Activated T-helper 1 cell treated with anti-CD3 and anti-CD28 coated beads, Interleukin-2, amount 50 U/mL, for 16 hours (primary cell): ENCODE data around the gene SRA1.

ENCODE experiments used
- DNase-seq, 2 donors: peaks; one replicate each; pipeline ENCODE4 v3.0.0-alpha.2; 2020; ENCODE audit warnings: low read depth in 1 of 2, low spot score in 1 of 2

The SRA1 gene

DNA sequence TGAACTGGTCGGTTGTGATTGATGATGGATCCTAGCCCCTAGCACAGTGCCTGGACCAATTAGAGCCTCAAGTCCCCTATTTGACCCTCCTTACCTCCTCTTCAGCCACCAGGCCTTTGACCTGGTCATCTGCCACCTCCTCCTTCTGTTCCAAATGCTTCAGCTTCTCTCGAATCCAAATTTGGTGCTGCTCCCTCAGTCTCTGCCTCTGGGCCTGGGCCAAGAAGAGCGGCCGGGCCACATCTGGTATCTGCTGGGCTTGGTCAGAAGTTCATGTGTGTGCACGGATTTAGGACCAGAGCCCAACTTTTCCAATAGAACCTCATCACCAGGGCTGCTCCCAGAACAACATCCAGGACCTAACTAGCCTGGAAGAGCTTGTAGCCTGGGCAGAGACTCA lies 13.8 kb upstream of the SRA1 start:
- no peak for DNase-seq

DNA sequence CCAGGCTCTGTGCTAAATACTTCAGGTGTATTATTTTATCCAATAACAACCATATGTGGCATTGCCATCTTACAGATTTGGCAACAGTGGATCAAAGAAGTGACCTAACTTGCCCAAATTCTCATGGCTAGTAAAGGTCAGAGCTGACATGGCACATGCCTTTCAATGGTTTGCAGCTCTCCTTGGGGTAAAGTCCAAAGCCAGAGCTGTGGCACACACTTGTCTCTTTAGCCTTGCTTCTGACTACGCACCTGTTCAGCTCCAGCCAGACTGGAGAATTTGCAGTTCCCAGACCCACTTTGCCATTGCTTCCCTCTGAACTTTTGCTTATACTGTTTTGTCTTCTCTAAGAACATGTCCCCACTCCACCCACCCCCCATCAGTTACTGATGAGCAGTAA lies 13.2 kb upstream of the SRA1 start:
- DNase-seq: no peak

DNA sequence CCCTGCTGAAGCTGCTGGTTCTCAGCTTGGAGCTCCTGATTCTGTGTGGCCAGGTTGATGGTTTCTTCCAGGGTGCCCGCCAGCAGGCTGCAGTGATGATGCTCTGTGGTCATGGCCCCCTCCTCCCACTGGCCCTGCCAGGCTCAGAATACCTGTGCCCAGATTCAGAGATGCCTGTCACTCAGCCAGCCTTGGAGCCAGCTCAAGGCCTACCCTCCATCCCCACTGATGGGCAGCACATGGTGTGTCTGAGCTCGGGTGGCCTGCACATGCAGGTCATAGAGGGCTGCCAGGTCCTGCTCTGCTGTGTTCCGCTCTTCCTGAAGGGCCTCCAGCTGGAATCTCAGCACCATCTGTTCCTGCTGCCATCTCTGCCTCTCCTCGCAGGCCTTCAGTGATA lies 12.8 kb upstream of the SRA1 start:
- DNase-seq: no peak

DNA sequence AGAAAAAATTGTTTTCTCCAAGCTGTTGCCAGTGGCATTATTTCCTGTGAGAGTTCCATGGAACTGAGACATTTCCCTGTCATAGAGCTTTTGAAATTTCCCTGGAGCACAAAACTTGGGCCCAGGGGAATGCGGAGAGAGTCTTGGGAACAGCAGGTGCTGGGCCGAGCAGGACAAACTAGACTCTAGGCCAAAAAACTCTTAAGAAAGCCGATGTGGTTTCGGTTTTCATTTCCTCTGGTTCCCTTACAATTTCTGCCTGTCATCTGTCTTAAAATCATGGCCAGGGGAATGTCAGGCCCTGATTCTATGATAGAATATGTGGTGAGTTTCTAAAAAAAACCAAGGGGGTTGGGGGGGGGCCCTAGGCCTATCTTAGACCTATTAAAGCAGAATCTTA lies 11.9 kb upstream of the SRA1 start:
- DNase-seq: no peak

DNA sequence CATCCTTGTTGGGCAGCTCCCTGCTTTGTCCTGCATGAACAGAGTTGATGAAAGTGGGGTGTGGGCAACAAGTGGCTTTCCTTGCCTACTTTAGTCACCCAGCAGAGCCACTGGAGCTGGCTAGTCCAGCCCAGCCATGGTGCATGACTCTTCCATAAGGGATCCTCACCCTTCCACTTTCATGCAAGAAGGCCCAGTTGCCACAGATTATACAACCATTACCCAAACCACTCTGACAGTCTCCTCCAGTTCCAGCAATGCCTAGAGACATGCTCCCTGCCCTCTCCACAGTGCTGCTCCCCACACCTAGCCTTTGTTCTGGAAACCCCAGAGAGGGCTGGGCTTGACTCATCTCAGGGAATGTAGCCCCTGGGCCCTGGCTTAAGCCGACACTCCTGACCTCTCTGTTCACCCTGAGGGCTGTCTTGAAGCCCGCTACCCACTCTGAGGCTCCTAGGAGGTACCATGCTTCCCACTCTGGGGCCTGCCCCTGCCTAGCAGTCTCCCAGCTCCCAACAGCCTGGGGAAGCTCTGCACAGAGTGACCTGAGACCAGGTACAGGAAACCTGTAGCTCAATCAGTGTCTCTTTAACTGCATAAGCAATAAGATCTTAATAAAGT lies 11.3 kb upstream of the SRA1 start:
- DNase-seq: no peak

DNA sequence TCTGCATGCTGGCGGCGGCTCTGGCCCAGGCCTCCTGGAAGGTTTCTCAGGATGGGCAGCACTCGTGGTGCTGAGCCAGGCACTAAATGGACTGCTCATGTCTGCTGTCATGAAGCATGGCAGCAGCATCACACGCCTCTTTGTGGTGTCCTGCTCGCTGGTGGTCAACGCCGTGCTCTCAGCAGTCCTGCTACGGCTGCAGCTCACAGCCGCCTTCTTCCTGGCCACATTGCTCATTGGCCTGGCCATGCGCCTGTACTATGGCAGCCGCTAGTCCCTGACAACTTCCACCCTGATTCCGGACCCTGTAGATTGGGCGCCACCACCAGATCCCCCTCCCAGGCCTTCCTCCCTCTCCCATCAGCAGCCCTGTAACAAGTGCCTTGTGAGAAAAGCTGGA lies 10.6 kb upstream of the SRA1 start:
- DNase-seq: no peak

DNA sequence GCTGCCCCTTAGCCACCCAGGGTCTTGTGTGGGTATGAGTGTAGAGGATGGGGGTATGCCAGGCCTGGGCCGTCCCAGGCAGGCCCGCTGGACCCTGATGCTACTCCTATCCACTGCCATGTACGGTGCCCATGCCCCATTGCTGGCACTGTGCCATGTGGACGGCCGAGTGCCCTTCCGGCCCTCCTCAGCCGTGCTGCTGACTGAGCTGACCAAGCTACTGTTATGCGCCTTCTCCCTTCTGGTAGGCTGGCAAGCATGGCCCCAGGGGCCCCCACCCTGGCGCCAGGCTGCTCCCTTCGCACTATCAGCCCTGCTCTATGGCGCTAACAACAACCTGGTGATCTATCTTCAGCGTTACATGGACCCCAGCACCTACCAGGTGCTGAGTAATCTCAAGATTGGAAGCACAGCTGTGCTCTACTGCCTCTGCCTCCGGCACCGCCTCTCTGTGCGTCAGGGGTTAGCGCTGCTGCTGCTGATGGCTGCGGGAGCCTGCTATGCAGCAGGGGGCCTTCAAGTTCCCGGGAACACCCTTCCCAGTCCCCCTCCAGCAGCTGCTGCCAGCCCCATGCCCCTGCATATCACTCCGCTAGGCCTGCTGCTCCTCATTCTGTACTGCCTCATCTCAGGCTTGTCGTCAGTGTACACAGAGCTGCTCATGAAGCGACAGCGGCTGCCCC lies 10.0 kb upstream of the SRA1 start:
- DNase-seq: no peak

DNA sequence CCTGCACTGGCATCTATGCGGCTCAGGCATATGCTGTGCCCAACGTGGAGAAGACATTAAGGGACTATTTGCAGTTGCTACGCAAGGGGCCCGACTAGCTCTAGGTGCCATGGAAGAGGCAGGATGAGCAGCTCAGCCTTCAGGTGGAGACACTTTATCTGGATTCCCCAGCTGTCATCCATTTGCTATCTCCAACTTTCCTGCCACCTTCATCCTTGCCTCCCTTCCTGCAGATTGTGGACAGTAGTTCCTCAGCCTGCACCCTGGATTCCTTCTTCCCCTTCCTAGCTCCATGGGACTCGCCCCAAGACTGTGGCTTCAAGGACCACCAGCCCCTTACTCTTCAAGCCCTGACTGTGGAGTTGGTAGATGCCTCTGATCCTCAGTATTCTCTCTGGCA lies 9.4 kb upstream of the SRA1 start:
- DNase-seq: no peak

DNA sequence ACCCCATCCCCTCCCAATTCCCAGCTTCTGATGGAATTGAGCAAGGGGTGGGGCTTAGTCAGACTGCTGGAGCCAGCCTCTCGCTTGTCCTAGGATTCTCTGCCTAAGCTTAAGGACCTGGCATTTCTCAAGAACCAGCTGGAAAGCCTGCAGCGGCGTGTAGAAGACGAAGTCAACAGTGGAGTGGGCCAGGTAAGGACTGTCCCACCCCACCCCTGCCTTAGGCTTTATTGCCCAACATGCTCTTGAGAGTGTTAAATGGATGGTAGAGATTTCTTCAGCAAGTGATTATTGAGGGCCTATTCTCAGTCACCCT lies 8.5 kb upstream of the SRA1 start:
- no peak for DNase-seq

DNA sequence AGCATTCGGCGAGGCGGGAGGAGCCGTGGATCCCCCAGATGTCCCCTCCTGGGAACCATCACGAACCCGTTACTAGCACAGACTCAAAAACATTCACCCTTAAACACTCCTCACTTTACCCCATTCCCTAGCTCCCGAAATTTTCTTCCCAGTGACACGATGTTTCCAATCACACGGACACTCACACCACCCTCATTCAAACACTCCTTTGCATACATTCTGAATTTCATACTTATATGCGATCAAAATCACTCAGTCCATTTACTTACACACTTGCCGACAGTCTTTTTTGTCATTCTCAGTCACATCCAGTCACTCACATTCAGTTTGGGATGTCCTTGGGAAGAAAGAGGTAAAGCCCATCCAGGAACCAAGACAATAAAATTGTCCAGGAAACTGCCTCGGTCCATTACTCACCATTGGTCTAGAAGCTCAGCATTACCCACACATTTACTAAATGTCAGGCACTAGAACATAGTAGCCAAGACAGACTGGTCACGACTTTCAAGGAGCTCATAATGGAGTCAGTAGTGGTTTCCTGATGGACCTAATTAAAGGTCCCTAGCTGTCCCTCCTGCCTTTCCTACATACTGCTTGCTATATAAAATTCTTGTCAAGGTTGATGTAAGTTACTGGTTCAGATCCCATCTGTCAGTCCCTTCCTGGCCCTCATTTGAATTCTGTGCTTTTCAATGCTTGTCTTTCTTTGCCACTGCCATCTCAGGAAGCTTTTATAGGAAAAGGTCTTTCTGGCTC lies 7.9 kb upstream of the SRA1 start:
- DNase-seq: no peak

DNA sequence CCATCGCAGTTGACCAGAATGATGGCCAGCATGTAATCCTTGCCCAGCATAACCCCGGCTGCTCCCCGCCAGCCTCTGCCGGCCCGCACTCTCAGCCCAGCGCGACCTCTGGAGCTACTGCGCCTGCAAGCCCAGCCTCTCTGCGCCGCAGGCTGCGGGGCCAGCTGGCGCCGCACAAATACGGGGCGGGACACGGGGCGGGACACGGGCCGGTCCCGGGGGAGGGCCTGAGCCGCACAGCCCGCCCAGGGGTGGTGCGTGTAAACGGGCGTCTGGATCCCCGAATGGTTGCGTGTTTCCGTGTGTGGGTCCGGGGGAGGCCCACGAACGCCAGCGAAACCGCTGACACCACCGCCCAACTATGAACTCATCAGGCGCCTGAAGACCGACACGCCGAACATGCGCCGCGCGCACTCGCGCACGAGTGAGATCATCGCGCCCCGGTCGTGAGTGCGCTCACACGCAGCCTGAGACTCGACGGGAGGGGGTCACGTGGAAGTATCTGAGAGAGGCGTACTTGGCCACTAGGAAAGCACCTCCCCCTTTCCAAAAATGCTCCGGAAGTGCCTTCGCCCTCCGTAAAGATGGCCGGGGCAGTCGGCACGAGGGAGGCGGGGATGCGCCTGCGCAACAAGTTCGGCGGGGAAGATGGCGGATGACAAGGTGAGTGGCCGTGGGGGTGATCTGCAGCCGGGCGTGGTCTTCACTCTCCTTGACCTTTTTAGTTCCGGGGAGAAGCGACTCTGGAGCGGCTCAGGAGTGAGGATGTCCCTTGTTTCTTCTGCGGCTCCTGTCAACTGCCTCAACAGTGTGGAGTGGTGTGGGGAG lies 7.1 kb upstream of the SRA1 start, which contains the start of the genes APBB3 and SLC35A4:
Gene APBB3 (minus strand): TSS at position 403 of the 828 bp plus-strand sequence. CDS start 353 bp downstream, at position 50.
Gene SLC35A4 (plus strand): TSS at position 633 of the 828 bp plus-strand sequence. CDS start 2,342 bp downstream, outside the sequence.
- DNase-seq: peak; percentile 90 to 95

DNA sequence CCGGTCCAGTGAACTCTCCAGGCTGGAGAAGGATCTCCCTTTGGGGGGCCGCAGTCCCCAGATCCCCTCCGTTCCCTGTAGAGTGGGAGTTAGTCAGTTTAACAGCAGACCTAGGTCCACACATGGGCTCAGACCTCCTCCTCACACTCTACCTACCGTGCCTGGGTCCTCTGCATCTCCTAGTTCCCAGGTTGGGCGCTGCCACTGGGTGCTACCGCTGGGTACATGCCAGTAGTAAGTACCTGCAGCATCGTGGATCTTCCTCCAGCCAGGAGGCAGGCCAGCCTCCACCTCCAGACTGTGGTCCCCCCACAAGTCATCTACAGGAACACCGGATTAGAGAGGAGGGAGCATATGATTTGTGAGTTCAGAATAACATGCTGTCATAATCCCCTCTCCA lies 6.3 kb upstream of the SRA1 start:
- DNase-seq: no peak

DNA sequence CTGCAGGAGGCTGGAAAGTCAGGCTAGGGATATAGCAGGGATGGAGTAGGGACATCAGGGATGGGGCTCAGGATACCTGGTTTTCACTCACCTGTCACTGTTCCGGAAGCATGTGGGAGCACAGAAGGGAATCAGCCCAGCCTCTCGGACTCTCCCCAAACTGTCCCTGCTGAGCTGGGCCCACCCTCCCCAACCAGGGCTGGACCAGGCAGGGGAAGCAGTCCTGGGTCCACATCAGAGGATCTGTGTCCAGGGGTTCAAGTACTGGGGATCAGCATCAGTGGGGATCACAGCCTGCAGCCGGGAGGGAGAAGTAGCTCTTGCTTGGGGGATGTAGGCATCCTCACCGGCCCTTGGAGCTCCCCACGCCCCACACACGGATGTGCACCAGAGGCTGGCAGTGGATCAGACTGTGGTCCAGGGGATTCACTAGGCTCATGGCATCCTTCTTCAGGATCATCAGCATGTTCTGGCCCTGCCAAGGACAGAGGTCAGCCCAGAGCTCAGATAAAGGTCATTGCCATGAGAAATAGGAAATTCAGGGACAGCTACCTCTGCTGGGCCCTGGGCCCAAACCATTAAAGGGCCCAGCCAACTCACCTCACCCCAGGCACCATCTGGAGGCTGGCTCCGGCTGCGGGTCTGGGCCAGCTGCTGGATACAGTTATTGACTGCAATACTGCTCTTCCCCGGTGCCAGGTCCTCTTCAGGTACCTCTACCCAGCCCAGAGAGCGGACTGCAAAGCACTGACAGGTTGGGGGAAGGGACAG lies 4.7 kb upstream of the SRA1 start:
- DNase-seq: no peak

DNA sequence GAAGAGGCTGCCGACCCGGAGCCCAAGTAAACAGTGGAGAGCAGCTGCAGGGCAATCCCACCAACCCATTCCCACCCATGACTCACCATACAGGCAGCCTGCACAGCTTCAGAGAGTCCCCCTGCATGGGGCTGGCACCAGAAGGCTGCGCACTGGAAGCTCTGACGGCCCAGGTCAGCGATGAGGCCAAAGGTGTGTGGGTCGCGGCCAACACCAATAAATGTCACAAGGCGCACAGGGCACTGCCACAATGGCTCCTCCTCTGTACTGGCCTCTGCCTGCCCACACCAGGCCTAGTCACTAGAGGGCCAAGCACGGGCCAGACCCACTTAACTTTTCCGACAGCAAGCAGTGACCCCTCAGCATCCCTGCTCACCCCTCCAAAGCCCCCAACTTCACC lies 3.0 kb upstream of the SRA1 start:
- no peak for DNase-seq

DNA sequence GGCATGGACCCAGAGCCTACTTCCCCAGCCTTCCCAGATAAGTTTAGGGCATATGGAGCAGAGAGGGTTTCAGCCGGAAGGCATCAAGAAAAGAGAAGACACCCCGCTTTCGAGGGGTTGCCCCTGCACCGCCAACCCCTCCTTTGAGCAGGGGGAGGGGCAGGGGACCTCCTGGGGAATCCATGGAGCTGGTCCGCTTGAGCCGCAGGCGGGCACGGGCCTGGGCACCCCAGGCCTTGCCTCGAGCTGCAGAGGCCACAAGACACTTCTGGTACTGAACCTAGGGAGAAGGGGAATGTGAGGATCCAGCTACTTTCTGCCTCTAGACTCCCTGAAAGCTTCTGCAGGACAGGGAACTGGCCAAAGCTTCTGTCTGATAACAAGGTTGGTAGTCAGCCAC lies 1.3 kb upstream of the SRA1 start:
- DNase-seq: no peak

DNA sequence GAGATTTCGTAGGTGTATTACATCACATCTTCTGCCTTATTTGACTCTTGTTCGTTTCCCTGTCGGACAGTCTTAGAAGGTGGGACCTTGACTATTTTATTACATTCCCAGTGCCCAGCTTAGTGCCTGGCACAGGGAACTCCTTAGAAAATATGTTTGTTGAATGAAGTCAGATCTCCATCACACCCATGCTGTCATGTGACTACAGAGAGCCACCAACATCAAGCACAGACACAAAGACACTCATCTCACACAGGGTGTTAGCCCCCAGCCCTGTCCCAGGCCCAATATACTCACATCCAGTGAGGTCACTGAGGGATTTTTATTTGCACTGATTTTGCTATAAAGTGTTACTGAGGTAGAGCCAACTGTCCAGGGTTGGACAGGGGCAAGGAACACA lies 692 bp upstream of the SRA1 start:
- no peak for DNase-seq

DNA sequence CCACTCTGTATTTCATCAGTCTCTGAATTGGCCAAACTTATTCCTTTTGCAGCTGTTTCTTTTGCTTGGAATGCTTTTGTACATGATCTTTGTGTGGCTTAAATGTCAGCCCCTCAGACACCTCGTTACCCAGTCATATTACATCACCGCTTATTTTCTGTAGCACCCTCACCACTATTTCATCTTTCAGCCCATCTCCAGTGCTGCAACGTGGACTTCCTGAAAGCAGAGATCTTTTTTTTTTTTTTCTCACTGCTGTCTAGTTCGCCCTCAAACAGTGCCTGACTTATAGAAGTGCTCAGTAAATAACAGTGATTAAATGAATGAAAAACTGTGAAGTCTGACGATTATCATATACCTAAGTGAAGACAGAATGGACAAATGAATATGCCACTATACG lies 835 bp downstream of the SRA1 start:
- DNase-seq: no peak

DNA sequence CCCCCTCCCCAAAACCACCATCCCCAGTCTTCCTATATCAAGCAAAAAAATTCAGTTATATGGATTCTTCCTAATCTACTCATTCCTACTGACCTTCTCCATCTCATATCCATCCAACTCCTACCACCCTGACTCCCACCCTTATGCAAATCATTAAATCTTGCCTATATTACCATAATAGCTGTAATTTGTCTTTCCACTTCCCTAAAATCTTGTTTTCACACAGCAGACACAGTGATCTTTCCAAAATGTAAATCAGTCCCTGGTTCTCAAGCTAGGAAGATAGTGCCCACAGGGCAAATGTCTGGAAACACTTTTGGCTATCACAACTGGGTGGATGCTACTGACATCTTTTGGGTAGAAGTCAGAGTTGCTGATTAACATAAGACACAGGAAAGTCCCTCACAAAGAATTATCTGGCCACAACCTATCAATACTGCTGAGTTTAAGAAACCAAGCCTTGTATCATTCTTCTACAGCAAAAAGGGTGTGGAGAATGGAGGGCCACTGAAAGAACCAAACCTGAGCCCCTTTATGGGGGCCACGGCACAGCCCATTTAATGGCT lies 1.4 kb downstream of the SRA1 start:
- no peak for DNase-seq

DNA sequence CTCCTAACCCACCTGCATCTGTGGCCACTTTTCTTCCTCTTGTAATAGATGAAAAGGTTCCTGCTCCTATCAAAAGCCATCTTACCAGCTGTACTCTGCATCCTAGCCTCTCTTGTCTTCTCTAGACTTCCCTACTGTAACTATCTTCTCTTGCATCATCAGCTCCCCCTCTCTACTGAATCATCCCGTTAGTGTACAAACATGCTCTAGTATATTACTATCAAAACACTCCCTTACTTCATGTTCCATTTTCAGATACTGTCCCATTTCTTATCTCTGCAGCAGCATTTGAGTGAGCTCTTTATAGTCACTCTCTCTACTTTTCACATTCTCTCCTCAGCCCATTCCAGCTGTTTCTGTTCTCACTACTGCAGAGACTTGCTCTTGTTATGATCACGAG lies 2.8 kb downstream of the SRA1 start:
- DNase-seq: no peak

DNA sequence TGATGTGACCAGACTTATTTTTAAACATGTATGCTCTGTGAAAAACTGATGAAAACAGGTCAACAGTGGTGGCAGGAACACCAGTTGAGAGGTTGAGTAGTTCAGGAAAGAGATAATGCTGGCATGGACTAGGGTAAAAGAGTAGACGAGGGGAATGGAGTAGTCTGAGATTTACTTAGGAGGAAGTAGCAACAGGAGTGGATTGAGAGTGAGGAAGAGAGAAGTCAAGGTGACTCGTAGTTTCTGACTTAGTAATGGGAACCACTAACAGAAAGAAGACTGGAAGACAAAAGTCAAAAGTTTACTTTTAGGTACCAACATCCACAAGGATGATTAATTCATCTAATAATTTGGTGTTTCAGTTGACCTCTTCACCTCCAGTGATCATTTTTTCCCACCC lies 3.6 kb downstream of the SRA1 start:
- DNase-seq: no peak

DNA sequence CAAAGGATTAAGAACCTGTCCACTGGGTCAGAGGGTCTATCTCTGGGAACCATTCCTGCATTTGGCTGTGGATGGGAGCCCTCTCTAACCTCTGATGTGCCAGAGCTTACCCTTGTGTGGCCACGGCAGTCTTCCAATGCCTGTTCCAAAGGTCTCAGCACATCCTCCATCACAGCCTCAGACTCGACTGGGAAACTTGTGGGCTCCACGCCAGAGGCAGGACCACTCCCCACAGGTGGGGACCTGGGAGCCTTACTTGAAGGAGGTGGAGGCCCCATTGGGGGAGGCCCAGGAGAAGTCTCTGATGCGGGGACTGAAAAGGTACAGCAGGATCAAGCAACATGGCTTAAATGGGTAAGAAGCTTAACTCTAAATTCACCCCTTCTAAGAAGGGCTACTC lies 5.4 kb downstream of the SRA1 start:
- no peak for DNase-seq
